ENCODE data around the gene SPOCK1. TPM values are rescaled to one million over a fixed set of nuclear protein-coding genes. Genes with fewer than 3 reads are reported as not detected.

SPOCK1 gene
- total RNA-seq, 1 experiment from 2014 or later: 0.27 TPM

- H3K4me3 ChIP-seq (replicated peaks in 1 of 2; ENCODE audit: low read depth in 1 of 2, low read length in 2 of 2): no peak overlapping the region
- H3K4me1 ChIP-seq (ENCODE audit: control insufficient read depth in 1 of 2, insufficient read depth in 2 of 2, low read length in 2 of 2): peaks cover 0 to 12% of the 10 kb centered on the region in 2 experiments; a peak in 1 of 4 replicates
- peaks cover 25% of the 10 kb centered on the region for H3K27me3 ChIP-seq (ENCODE audit: insufficient read depth, low read length)
- H3K27ac ChIP-seq (ENCODE audit: low read depth, low read length): no peak overlapping the region
- H3K9me3 ChIP-seq (ENCODE audit: control insufficient read depth in 1 of 2, insufficient read depth in 1 of 2, low read depth in 1 of 2, low read length in 2 of 2): no peaks in the 10 kb centered on the region
- no peak overlapping the region for H3K4me2 ChIP-seq (ENCODE audit: low read length)
- no peak overlapping the region for H2AFZ ChIP-seq (ENCODE audit: low read depth, low read length, poor library complexity, severe bottlenecking)
- H3K9ac ChIP-seq (ENCODE audit: low read length): no peak overlapping the region
- H4K20me1 ChIP-seq (ENCODE audit: insufficient read depth): no peaks in the 10 kb centered on the region
- ChIA-PET POLR2A (no interaction called here), RAD21 (ENCODE audit: low non-redundant PET in 1 of 2, low total read pairs in 2 of 2, uncharacterized antibody in 2 of 2, unreplicated experiment in 2 of 2) (no interaction called here), CTCF (no interaction called here)
- peak; percentile 100 for ATAC-seq
- no peaks in the 10 kb centered on the region for H3K36me3 ChIP-seq (ENCODE audit: control insufficient read depth in 1 of 2, insufficient read depth in 2 of 2, low read length in 2 of 2)
- no peaks in the 10 kb centered on the region for H3K9me2 ChIP-seq (ENCODE audit: insufficient read depth)
- H3K79me2 ChIP-seq (ENCODE audit: insufficient read depth, low read length): no peaks in the 10 kb centered on the region
- peak; percentile 76 for DNase-seq (ENCODE audit: low read depth, low spot score)
- intact Hi-C loops (cut with micrococcal nuclease): loop anchor here (1.0 kb wide), 1 partner anchor 145 kb away; no protein-coding TSS in a partner anchor
- TF ChIP-seq POLR2A (IDR thresholded peaks at IDR 0.05; ENCODE audit: borderline replicate concordance, extremely low read depth, insufficient read depth, insufficient read length): no peak
- no peak for TF ChIP-seq MAX (IDR thresholded peaks at IDR 0.05)
- no peak for TF ChIP-seq SP1 (IDR thresholded peaks at IDR 0.05; ENCODE audit: low read depth)
- peak; percentile 64 for TF ChIP-seq RAD21 (IDR thresholded peaks at IDR 0.05; ENCODE audit: low read depth)
- TF ChIP-seq REST (IDR thresholded peaks at IDR 0.05; ENCODE audit: low read depth): no peak
- TF ChIP-seq ZFX (IDR thresholded peaks at IDR 0.05): no peak
- TF ChIP-seq TCF7L2 (IDR thresholded peaks at IDR 0.05; ENCODE audit: borderline replicate concordance, extremely low read depth, insufficient read depth, insufficient read length): no peak
- TF ChIP-seq FOSL1 (IDR thresholded peaks at IDR 0.05; ENCODE audit: low read depth): no peak
- TF ChIP-seq YY1 (IDR thresholded peaks at IDR 0.05; ENCODE audit: extremely low read depth, insufficient replicate concordance, low read depth, low read length): no peak
- TF ChIP-seq CTCF (IDR thresholded peaks at IDR 0.05 in 2 of 3, conservative IDR thresholded peaks at IDR 0.05 in 1 of 3; ENCODE audit: borderline replicate concordance in 1 of 3, insufficient read depth in 1 of 3, low read depth in 2 of 3, low read length in 2 of 3): peak; percentile 43 to 69 (median 57); a peak in 4 of 6 replicates
- TF ChIP-seq JUND (IDR thresholded peaks at IDR 0.05): no peak
- no peak for TF ChIP-seq ZBTB33 (IDR thresholded peaks at IDR 0.05; ENCODE audit: extremely low read depth, insufficient replicate concordance, low read length)
- TF ChIP-seq ELF1 (IDR thresholded peaks at IDR 0.05; ENCODE audit: borderline replicate concordance, low read depth): no peak
- TF ChIP-seq ATF3 (IDR thresholded peaks at IDR 0.05): peak; percentile 57; the same call in 1 of the 2 replicates
- 0 out of 2 replicates have a peak, but pooled peaks have one; percentile 17 for TF ChIP-seq CBX3 (IDR thresholded peaks at IDR 0.05; ENCODE audit: low read depth)
- TF ChIP-seq CEBPB (IDR thresholded peaks at IDR 0.05; ENCODE audit: low read depth): peak; percentile 41; the same call in 1 of the 2 replicates
- no TSS peak for BruUV-seq (replicated peaks)
These were observed 278.6 kb downstream of the SPOCK1 start for GRCh38 chr5:137220523-137220927.

Data from HCT116 (cell line).